DOHH2 (cell line): ENCODE results near the gene THAP4.

ENCODE experiments used
- H3F3A ChIP-seq: fragments of 200-600 bp; sonication (generic), shearing (Covaris generic); 2 replicates; pipeline ENCODE4 v1.6.0; 2016; ENCODE audit warnings: antibody characterized with exemption, mild to moderate bottlenecking; ENCODE audit not compliant: control insufficient read depth, insufficient read depth
- H3K27ac ChIP-seq: fragments of 200-600 bp; sonication (generic); 2 replicates; pipeline ENCODE4 v1.5.1; 2014; ENCODE audit warnings: low read depth, mild to moderate bottlenecking, low read length, moderate library complexity
- H3K27me3 ChIP-seq: fragments of 200-600 bp; sonication (generic); 2 replicates; pipeline ENCODE4 v1.6.1; 2014; ENCODE audit warnings: mild to moderate bottlenecking, low read length, mixed read lengths; ENCODE audit not compliant: control insufficient read depth
- H3K36me3 ChIP-seq: fragments of 200-600 bp; sonication (generic); 2 replicates; pipeline ENCODE4 v1.6.1; 2014; ENCODE audit warnings: mild to moderate bottlenecking, low read length, moderate library complexity, mixed read lengths; ENCODE audit not compliant: control insufficient read depth
- H3K4me1 ChIP-seq: fragments of 200-600 bp; sonication (generic); 2 replicates; pipeline ENCODE4 v1.6.1; 2014; ENCODE audit warnings: mild to moderate bottlenecking, low read length, mixed read lengths; ENCODE audit not compliant: control insufficient read depth
- H3K4me2 ChIP-seq: fragments of 200-600 bp; sonication (generic); 2 replicates; pipeline ENCODE4 v1.6.0; 2014; ENCODE audit warnings: mild to moderate bottlenecking, low read length, moderate library complexity
- H3K4me3 ChIP-seq: fragments of 200-600 bp; sonication (generic); 2 replicates; pipeline ENCODE4 v1.5.1; 2014; ENCODE audit warnings: mild to moderate bottlenecking, low read length, mixed read lengths
- H3K79me2 ChIP-seq: fragments of 200-600 bp; sonication (generic); 2 replicates; pipeline ENCODE4 v1.6.1; 2014; ENCODE audit warnings: mild to moderate bottlenecking, low read length, mixed read lengths; ENCODE audit not compliant: control insufficient read depth
- H3K9me2 ChIP-seq: fragments of 200-600 bp; sonication (generic); replicated peaks from 2 replicates; pipeline ENCODE4 v1.6.1; 2014; ENCODE audit warnings: mild to moderate bottlenecking, low read length, mixed read lengths; ENCODE audit not compliant: control insufficient read depth
- H3K9me3 ChIP-seq: fragments of 200-600 bp; sonication (generic); 2 replicates; pipeline ENCODE4 v1.6.1; 2014; ENCODE audit warnings: antibody characterized with exemption, low read length, mixed read lengths; ENCODE audit not compliant: control insufficient read depth, insufficient read depth
- H4K20me1 ChIP-seq: fragments of 200-600 bp; sonication (generic); 2 replicates; pipeline ENCODE4 v1.6.0; 2014; ENCODE audit warnings: low read depth, mild to moderate bottlenecking, antibody characterized with exemption, low read length, moderate library complexity; ENCODE audit not compliant: control insufficient read depth, insufficient read depth
- CTCF ChIP-seq: fragments of 200-600 bp; sonication (generic); IDR thresholded peaks from one replicate; pipeline ENCODE4 v1.5.1; 2014; ENCODE audit warnings: antibody characterized with exemption, mild to moderate bottlenecking, low read depth, low read length; ENCODE audit not compliant: poor library complexity, severe bottlenecking
- EZH2phosphoT487 ChIP-seq: fragments of 200-600 bp; sonication (generic); IDR thresholded peaks from 2 replicates; pipeline ENCODE4 v1.6.1; 2017; ENCODE audit warnings: borderline replicate concordance, mild to moderate bottlenecking, antibody characterized with exemption, low read length, moderate library complexity, mixed read lengths

The THAP4 gene

GRCh38 chr2:241645915-241646645, 9.1 kb upstream of the THAP4 start:
- H3K4me1 ChIP-seq, result peaks cover 7% of the 10 kb centered on the region; the same call in 1 of the 2 replicates
- H3K27ac ChIP-seq, result no peak overlapping the region
- H3K9me2 ChIP-seq, result no peaks in the 10 kb centered on the region
- TF ChIP-seq EZH2phosphoT487, result no peak
- TF ChIP-seq CTCF, result no peak
- H3K36me3 ChIP-seq, result peaks cover 24% of the 10 kb centered on the region
- peaks cover 97% of the 10 kb centered on the region for H3K79me2 ChIP-seq
- H4K20me1 ChIP-seq, result peaks cover 15% of the 10 kb centered on the region; the same call in 1 of the 2 replicates
- H3K9me3 ChIP-seq, result no peaks in the 10 kb centered on the region
- no peak overlapping the region for H3K4me3 ChIP-seq
- no peak overlapping the region for H3K4me2 ChIP-seq
- H3F3A ChIP-seq, result peaks cover 3% of the 10 kb centered on the region; the same call in 1 of the 2 replicates
- no peaks in the 10 kb centered on the region for H3K27me3 ChIP-seq

- no peak for TF ChIP-seq EZH2phosphoT487
- no peak for TF ChIP-seq CTCF
- peaks cover 4% of the 10 kb centered on the region; the same call in 1 of the 2 replicates for H3F3A ChIP-seq
- H3K36me3 ChIP-seq, result peaks cover 24% of the 10 kb centered on the region
- H3K4me3 ChIP-seq, result no peak overlapping the region
- no peak overlapping the region for H3K27ac ChIP-seq
- H3K9me2 ChIP-seq, result no peaks in the 10 kb centered on the region
- H4K20me1 ChIP-seq, result peaks cover 15% of the 10 kb centered on the region; the same call in 1 of the 2 replicates
- peaks cover 9% of the 10 kb centered on the region; the same call in 1 of the 2 replicates for H3K4me1 ChIP-seq
- no peaks in the 10 kb centered on the region for H3K9me3 ChIP-seq
- no peak overlapping the region for H3K4me2 ChIP-seq
- no peaks in the 10 kb centered on the region for H3K27me3 ChIP-seq
- peaks cover 97% of the 10 kb centered on the region for H3K79me2 ChIP-seq
Measured at GRCh38 chr2:241645056-241645914, 8.3 kb upstream of the THAP4 start.

- Histone ChIP-seq H3K79me2 (peaks cover 90% of the 10 kb centered on the region), H3K9me2 (no peaks in the 10 kb centered on the region), H3F3A (peaks cover 5% of the 10 kb centered on the region; the same call in 1 of the 2 replicates), H3K4me1 (peaks cover 20% of the 10 kb centered on the region), H4K20me1 (peaks cover 10% of the 10 kb centered on the region; the same call in 1 of the 2 replicates), H3K36me3 (peaks cover 43% of the 10 kb centered on the region), H3K4me2 (no peak overlapping the region; the same call in 1 of the 2 replicates), H3K27ac (no peak overlapping the region), H3K27me3 (no peaks in the 10 kb centered on the region), H3K4me3 (no peak overlapping the region), H3K9me3 (peaks cover 14% of the 10 kb centered on the region)
- TF ChIP-seq EZH2phosphoT487 (no peak), CTCF (no peak)
Measured at GRCh38 chr2:241641631-241642030, 4.7 kb upstream of the THAP4 start.
